K562 (cell line): ENCODE data around the gene TMEM39A. TPM values are rescaled to one million over a fixed set of nuclear protein-coding genes. Genes with fewer than 3 reads are reported as not detected.

Source experiments
- ATAC-seq: fragments of 200-7000 bp; cut with Tn5 transposase; 3 replicates; pipeline ENCODE4 v1.9.1; 2020; ENCODE audit warnings: moderate library complexity
- BruUV-seq: library from RNA; stranded (reverse); fragments of 400-500 nt; replicated peaks from 2 replicates; lab custom pipeline; 2021; lab: Mats Ljungman, UMichigan
- CTCF ChIA-PET: fragments of 300-600 bp; formaldehyde crosslinking; extraction: SDS; loops from one replicate; lab custom pipeline; 2021; ENCODE audit warnings: low intra/inter-chr PET ratio; lab: Yijun Ruan, JAX
- POLR2A ChIA-PET: fragments of 300-600, 350-650 bp; sonication (Branson Sonifier 250); formaldehyde crosslinking; extraction: SDS; loops from one replicate; lab custom pipeline; 2021; ENCODE audit warnings: antibody characterized with exemption, inconsistent platforms; lab: Yijun Ruan, JAX
- DNase-seq, 4 experiments: peaks; one replicate each; pipeline versions ENCODE4 v3.0.0 to v3.0.0-alpha.2; 2011 to 2018; ENCODE audit warnings: low spot score in 3 of 4, mixed read lengths in 3 of 4; ENCODE audit errors: extremely low read depth in 1 of 4
- FAIRE-seq: peaks from 2 replicates; lab custom pipeline; 2011; peaks lifted over from hg19 to GRCh38; lab: Jason Lieb, UNC
- H2AFZ ChIP-seq: 2 replicates; pipeline ENCODE4 v1.6.0; 2011; ENCODE audit warnings: low read depth, low read length, control low read depth, inconsistent platforms
- H3K27ac ChIP-seq: fragments of 200-600 bp; 3 replicates; pipeline ENCODE4 v1.8.0; 2011; ENCODE audit warnings: low read depth, mild to moderate bottlenecking, control low read depth, inconsistent platforms, low read length, moderate library complexity, mixed read lengths; ENCODE audit errors: extremely low read depth
- H3K27me3 ChIP-seq, 2 experiments: fragments of 300-600 bp in 1 of 2; 2 replicates in 1 of 2; 3 replicates in 1 of 2; pipeline versions ENCODE4 v1.6.0 to v1.8.0; 2011; ENCODE audit warnings: inconsistent platforms in 2 of 2, low read length in 2 of 2, mild to moderate bottlenecking in 1 of 2, mixed read lengths in 1 of 2, moderate library complexity in 1 of 2; ENCODE audit not compliant: control insufficient read depth in 2 of 2, insufficient read depth in 2 of 2
- H3K36me3 ChIP-seq: fragments of 300-600 bp; 3 replicates; pipeline ENCODE4 v1.8.0; 2011; ENCODE audit warnings: mild to moderate bottlenecking, low read length, inconsistent platforms; ENCODE audit not compliant: control insufficient read depth, insufficient read depth
- H3K4me1 ChIP-seq, 2 experiments: fragments of 200-600 bp in 1 of 2; replicated peaks in 1 of 2; 2 replicates in 1 of 2; 3 replicates in 1 of 2; pipeline versions ENCODE4 v1.5.1 to v1.8.0; 2011; ENCODE audit warnings: inconsistent platforms in 2 of 2, low read length in 2 of 2, mild to moderate bottlenecking in 1 of 2, mixed read lengths in 1 of 2, moderate library complexity in 1 of 2; ENCODE audit not compliant: control insufficient read depth in 2 of 2, insufficient read depth in 2 of 2
- H3K4me2 ChIP-seq: 2 replicates; pipeline ENCODE4 v1.6.1; 2011; ENCODE audit warnings: low read length, control low read depth, inconsistent platforms, mixed read lengths; ENCODE audit not compliant: insufficient read depth
- H3K4me3 ChIP-seq: fragments of 200-600 bp; sonication (generic), shearing (Covaris generic); 2 replicates; pipeline ENCODE4 v1.5.1; 2016; ENCODE audit warnings: control low read depth, inconsistent platforms
- H3K79me2 ChIP-seq: fragments of 200-600 bp; 3 replicates; pipeline ENCODE4 v1.8.0; 2011; ENCODE audit warnings: low read length, inconsistent platforms; ENCODE audit not compliant: control insufficient read depth, insufficient read depth
- H3K9ac ChIP-seq, 2 experiments: 2 replicates each; pipeline versions ENCODE4 v1.6.0 to v1.6.1; 2011; ENCODE audit warnings: low read depth in 2 of 2, low read length in 2 of 2, control low read depth in 1 of 2, inconsistent platforms in 1 of 2, mild to moderate bottlenecking in 1 of 2, mixed read lengths in 1 of 2; ENCODE audit not compliant: insufficient read depth in 1 of 2
- H3K9me1 ChIP-seq: one replicate; pipeline ENCODE4 v1.6.0; 2011; ENCODE audit warnings: inconsistent platforms, mild to moderate bottlenecking, low read length, moderate library complexity; ENCODE audit not compliant: control insufficient read depth, insufficient read depth
- H3K9me3 ChIP-seq: replicated peaks from 2 replicates; pipeline ENCODE4 v1.5.1; 2011; ENCODE audit warnings: low read depth, low read length, inconsistent platforms; ENCODE audit not compliant: control insufficient read depth, insufficient read depth
- H4K20me1 ChIP-seq: replicated peaks from 2 replicates; pipeline ENCODE4 v1.6.1; 2011; ENCODE audit warnings: low read length, inconsistent platforms, mixed read lengths; ENCODE audit not compliant: control insufficient read depth, insufficient read depth
- COPS2 ChIP-seq: fragments of 450-650 bp; conservative IDR thresholded peaks from 2 replicates; pipeline ENCODE4 v1.6.1; 2016; ENCODE audit warnings: mild to moderate bottlenecking, moderate library complexity
- NCOA6 ChIP-seq: fragments of 450-650 bp; IDR thresholded peaks from 2 replicates; pipeline ENCODE4 v1.6.1; 2017; ENCODE audit warnings: mild to moderate bottlenecking
- POLR3G ChIP-seq: IDR thresholded peaks from 2 replicates; pipeline ENCODE4 v1.6.1; 2011; ENCODE audit not compliant: insufficient read length, insufficient replicate concordance; ENCODE audit errors: extremely low read depth
- RBM22 ChIP-seq: fragments of 200-400 bp; formaldehyde crosslinking; IDR thresholded peaks from 2 replicates; pipeline ENCODE4 v1.6.1; 2018; ENCODE audit warnings: low read length, low read depth; ENCODE audit not compliant: poor library complexity, severe bottlenecking
- SMAD4 ChIP-seq: fragments of 250-450 bp; sonication (Bioruptor Pico); conservative IDR thresholded peaks from 2 replicates; pipeline ENCODE4 v1.8.0; 2021; ENCODE audit warnings: inconsistent platforms, mild to moderate bottlenecking, moderate library complexity
- U2AF1 ChIP-seq: fragments of 200-400 bp; formaldehyde crosslinking; optimal IDR thresholded peaks from 2 replicates; pipeline ENCODE3; 2017; ENCODE audit warnings: mild to moderate bottlenecking, low read depth, low read length, moderate library complexity
- WGBS: fragments of 100-300 bp; shearing (Covaris generic); methylation state at CpG from one replicate; pipeline ENCODE4 v1.1.6; 2016; ENCODE audit warnings: low coverage, mixed read lengths; ENCODE audit not compliant: insufficient coverage; ENCODE audit errors: missing lambda C conversion rate; 5-methylcytosine and 5-hydroxymethylcytosine counted together
- in situ Hi-C: fragments of 300-500 bp; cut with MboI; formaldehyde crosslinking; loops from 4 replicates; pipeline ENCODE4 v1.15.0; 2018; ENCODE audit warnings: inconsistent platforms, mixed read lengths
- intact Hi-C: fragments of 100-400 bp; cut with micrococcal nuclease; formaldehyde crosslinking; loops from 2 replicates; pipeline ENCODE4 v1.14.2; 2022
- polyA plus RNA-seq, 8 experiments: library from polyadenylated mRNA; depleted of rRNA in 4 of 8; stranded (reverse) in 5 of 8; unstranded in 3 of 8; fragments of >200 nt; fragmentation: Nextera tagmentation in 2 of 8; fragmentation: Illumina TruSeq in 1 of 8; extraction: Ambion mirVana in 2 of 8; extraction: Trizol in 1 of 8; gene quantifications; 2 replicates each; pipeline versions ENCODE4 v1.2.1 to v1.2.3, GENCODE V29; 2011 to 2014; ENCODE audit warnings: inconsistent platforms in 1 of 8, missing spikeins in 1 of 8
- total RNA-seq, 7 experiments: library from RNA; depleted of rRNA in 6 of 7; stranded (reverse); fragments of >200 nt in 6 of 7; fragmentation: Illumina TruSeq in 2 of 7; extraction: Trizol in 2 of 7; gene quantifications; 2 replicates each; pipeline versions ENCODE4 v1.2.1 to v1.2.3, GENCODE V29; 2011 to 2021; ENCODE audit warnings: low replicate concordance in 1 of 7
- TF ChIP-seq, protein P1 (sequence below): IDR thresholded peaks from 2 replicates; pipeline ENCODE4 v1.6.1; 2011; ENCODE audit warnings: borderline replicate concordance, low read depth, mild to moderate bottlenecking, moderate library complexity, low read length; ENCODE audit not compliant: insufficient read depth, poor library complexity, severe bottlenecking

TMEM39A gene
- total and polyA plus RNA-seq, 9 of the 15 experiments (the other 6 are each of a cell fraction or from before 2014, with no cell fraction given) = 12.0 to 41.5 (median 15.4) TPM

DNA sequence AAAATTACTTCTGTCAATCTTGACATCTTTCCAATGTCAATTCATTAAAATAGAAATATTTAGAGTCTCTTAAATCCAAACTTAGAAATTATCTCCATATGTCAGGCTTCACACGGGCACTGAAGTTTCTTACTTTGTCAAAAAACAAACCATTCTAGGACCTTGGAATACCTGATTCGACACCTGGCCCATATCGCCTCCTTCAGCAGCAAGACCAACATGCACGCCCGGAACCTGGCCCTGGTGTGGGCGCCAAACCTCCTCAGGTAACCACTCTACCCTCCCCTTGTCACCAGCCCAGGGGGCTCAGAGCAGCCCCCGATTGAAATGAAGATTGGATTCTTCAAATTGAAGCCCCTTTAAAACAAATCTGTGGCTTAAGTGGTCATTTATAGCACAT is 81.3 kb downstream of the TMEM39A start:
- no peaks in the 10 kb centered on the region; a peak in 1 of 5 replicates for H3K27me3 ChIP-seq
- POLR2A ChIA-PET = no interaction called here
- DNase-seq (no peak), FAIRE-seq (no peak), ATAC-seq (no peak)
- in situ Hi-C loops (no loop called here), intact Hi-C loops (loop anchor here (5.0 kb wide), 2 partner anchors 105 to 300 kb away; no protein-coding TSS in a partner anchor)
- no peak overlapping the region for H3K4me2 ChIP-seq
- H4K20me1 ChIP-seq = no peaks in the 10 kb centered on the region
- 13% methylated on average over 7 of the region's 7 CpGs for WGBS
- no peaks in the 10 kb centered on the region for H3K9me1 ChIP-seq
- no peak overlapping the region for H2AFZ ChIP-seq
- no peaks in the 10 kb centered on the region for H3K4me1 ChIP-seq
- H3K4me3 ChIP-seq = no peak overlapping the region
- CTCF ChIA-PET = no interaction called here
- no peak for TF ChIP-seq NCOA6
- no peak for TF ChIP-seq COPS2
- no peak for TF ChIP-seq POLR3G
- TF ChIP-seq, protein P1, sequence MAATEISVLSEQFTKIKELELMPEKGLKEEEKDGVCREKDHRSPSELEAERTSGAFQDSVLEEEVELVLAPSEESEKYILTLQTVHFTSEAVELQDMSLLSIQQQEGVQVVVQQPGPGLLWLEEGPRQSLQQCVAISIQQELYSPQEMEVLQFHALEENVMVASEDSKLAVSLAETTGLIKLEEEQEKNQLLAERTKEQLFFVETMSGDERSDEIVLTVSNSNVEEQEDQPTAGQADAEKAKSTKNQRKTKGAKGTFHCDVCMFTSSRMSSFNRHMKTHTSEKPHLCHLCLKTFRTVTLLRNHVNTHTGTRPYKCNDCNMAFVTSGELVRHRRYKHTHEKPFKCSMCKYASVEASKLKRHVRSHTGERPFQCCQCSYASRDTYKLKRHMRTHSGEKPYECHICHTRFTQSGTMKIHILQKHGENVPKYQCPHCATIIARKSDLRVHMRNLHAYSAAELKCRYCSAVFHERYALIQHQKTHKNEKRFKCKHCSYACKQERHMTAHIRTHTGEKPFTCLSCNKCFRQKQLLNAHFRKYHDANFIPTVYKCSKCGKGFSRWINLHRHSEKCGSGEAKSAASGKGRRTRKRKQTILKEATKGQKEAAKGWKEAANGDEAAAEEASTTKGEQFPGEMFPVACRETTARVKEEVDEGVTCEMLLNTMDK = no peak
- no peak for TF ChIP-seq RBM22
- no peak for TF ChIP-seq SMAD4
- no peak for TF ChIP-seq U2AF1
- no peaks in the 10 kb centered on the region for H3K79me2 ChIP-seq
- H3K9me3 ChIP-seq = no peaks in the 10 kb centered on the region
- no TSS peak for BruUV-seq
- no peak overlapping the region for H3K27ac ChIP-seq
- no peak overlapping the region for H3K9ac ChIP-seq
- no peaks in the 10 kb centered on the region for H3K36me3 ChIP-seq
